HCT116 (cell line): Measurements from ENCODE around the gene SNX13.

ENCODE experiments used
- ATF3 ChIP-seq: IDR thresholded peaks from 2 replicates; pipeline ENCODE4 v1.6.1; 2012
- CTCF ChIP-seq, 3 experiments: fragments of 200-600 bp in 1 of 3; sonication (generic) in 1 of 3; IDR thresholded peaks in 2 of 3; conservative IDR thresholded peaks in 1 of 3; 2 replicates each; pipeline ENCODE4 v1.5.1; 2012 to 2017; ENCODE audit warnings: low read depth in 2 of 3, low read length in 2 of 3, antibody characterized with exemption in 1 of 3, borderline replicate concordance in 1 of 3, control low read depth in 1 of 3, mild to moderate bottlenecking in 1 of 3, mixed read lengths in 1 of 3, mixed run types in 1 of 3, moderate library complexity in 1 of 3; ENCODE audit not compliant: insufficient read depth in 1 of 3
- EGR1 ChIP-seq: IDR thresholded peaks from 2 replicates; pipeline ENCODE4 v1.6.1; 2012; ENCODE audit warnings: low read depth
- EZH2 ChIP-seq: fragments of 200-600 bp; sonication (generic); IDR thresholded peaks from 2 replicates; pipeline ENCODE4 v1.6.1; 2017; ENCODE audit warnings: antibody characterized with exemption, mixed run types
- MAX ChIP-seq: IDR thresholded peaks from 2 replicates; pipeline ENCODE4 v1.6.1; 2012
- POLR2A ChIP-seq: IDR thresholded peaks from 2 replicates; pipeline ENCODE4 v1.7.0; 2011; ENCODE audit warnings: borderline replicate concordance; ENCODE audit not compliant: insufficient read depth, insufficient read length; ENCODE audit errors: extremely low read depth
- POLR2AphosphoS5 ChIP-seq: IDR thresholded peaks from 2 replicates; pipeline ENCODE4 v1.6.1; 2011; ENCODE audit warnings: mild to moderate bottlenecking, low read depth, low read length, moderate library complexity
- RAD21 ChIP-seq: IDR thresholded peaks from 2 replicates; pipeline ENCODE4 v1.6.1; 2012; ENCODE audit warnings: low read depth, mild to moderate bottlenecking
- SIN3A ChIP-seq: IDR thresholded peaks from 2 replicates; pipeline ENCODE4 v1.6.1; 2012; ENCODE audit warnings: low read depth
- YY1 ChIP-seq: IDR thresholded peaks from 2 replicates; pipeline ENCODE4 v1.6.1; 2011; ENCODE audit warnings: low read length, low read depth, moderate library complexity, mild to moderate bottlenecking; ENCODE audit not compliant: insufficient replicate concordance; ENCODE audit errors: extremely low read depth
- ZNF274 ChIP-seq: fragments of 200-500 bp; sonication (Bioruptor generic); IDR thresholded peaks from 2 replicates; pipeline ENCODE4 v1.6.1; 2014; ENCODE audit warnings: mild to moderate bottlenecking, low read depth, low read length, inconsistent platforms

GRCh38 chr7:17900464-17900863 is 39.8 kb downstream of the SNX13 start:
- TF ChIP-seq CTCF (IDR thresholded peaks at IDR 0.05 in 2 of 3, conservative IDR thresholded peaks at IDR 0.05 in 1 of 3; ENCODE audit: borderline replicate concordance in 1 of 3, insufficient read depth in 1 of 3, low read depth in 2 of 3, low read length in 2 of 3) = no peak
- no peak for TF ChIP-seq POLR2A
- TF ChIP-seq POLR2AphosphoS5 = no peak
- no peak for TF ChIP-seq ZNF274
- TF ChIP-seq EZH2 = no peak
- TF ChIP-seq RAD21 = no peak
- TF ChIP-seq YY1 = no peak
- no peak for TF ChIP-seq MAX
- no peak for TF ChIP-seq ATF3
- no peak for TF ChIP-seq SIN3A
- no peak for TF ChIP-seq EGR1
